Smooth muscle cell of the brain vasculature (primary cell): ENCODE measurements around the gene HLA-DPB1.

Source experiments
- DNase-seq: peaks from one replicate; pipeline ENCODE4 v3.0.0-alpha.2; 2012; ENCODE audit warnings: low read depth, low spot score

The HLA-DPB1 gene

GRCh38 chr6:33136310-33136900 lies 60.6 kb downstream of the HLA-DPB1 start:
- no peak for DNase-seq
